Measurements from ENCODE around the gene PPM1B. TPM values are rescaled to one million over a fixed set of nuclear protein-coding genes. Genes with fewer than 3 reads are reported as not detected.

Gene PPM1B
- total and polyA plus RNA-seq, 2 of the 13 experiments (the other 11 are each of a cell fraction or from before 2014, with no cell fraction given) = 24.4 to 25.0 TPM

DNA sequence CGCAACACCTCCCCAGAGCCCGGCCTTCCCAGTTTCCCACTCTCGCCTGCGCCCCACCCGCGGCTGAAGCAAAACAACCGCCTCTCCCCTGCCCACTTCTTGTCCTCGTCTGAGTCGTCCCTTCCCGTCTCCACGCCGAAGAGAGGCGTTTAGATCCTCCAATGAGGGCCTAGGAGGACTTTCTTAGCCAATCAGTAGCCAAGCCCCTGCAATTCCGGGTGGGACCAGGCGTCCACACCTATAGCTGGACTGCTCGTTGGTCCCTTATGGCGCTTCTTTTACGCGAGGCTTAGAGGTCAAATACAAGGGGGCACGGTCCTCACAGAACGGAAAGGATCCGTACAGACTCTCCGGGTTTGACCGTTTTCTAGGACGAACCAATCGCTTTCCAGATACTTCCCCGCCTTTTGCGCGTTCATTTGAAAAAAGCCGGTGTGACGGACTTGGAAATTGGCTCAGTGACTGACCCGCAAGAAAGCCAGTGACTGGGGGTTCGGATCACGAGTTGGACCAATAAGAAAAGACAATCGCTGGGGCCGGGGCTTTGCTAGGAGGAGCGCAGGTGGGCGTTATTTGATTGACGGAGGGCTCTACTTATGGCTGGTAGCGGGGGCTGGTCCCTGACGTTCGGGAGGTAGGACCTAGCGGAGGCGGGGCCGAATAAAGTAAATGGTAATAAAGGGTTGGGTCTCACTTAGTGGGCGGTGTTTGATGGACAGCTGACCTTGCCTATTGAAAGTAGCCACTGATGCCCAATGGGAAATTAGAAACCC lies 581 bp upstream of the PPM1B start (continued):
- TF ChIP-seq, protein P1, sequence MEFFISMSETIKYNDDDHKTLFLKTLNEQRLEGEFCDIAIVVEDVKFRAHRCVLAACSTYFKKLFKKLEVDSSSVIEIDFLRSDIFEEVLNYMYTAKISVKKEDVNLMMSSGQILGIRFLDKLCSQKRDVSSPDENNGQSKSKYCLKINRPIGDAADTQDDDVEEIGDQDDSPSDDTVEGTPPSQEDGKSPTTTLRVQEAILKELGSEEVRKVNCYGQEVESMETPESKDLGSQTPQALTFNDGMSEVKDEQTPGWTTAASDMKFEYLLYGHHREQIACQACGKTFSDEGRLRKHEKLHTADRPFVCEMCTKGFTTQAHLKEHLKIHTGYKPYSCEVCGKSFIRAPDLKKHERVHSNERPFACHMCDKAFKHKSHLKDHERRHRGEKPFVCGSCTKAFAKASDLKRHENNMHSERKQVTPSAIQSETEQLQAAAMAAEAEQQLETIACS (CRISPR knock-in tag; IDR thresholded peaks at IDR 0.05) = no peak
- TF ChIP-seq TOE1 (CRISPR knock-in tag; IDR thresholded peaks at IDR 0.05) (0 out of 2 replicates have a peak, but pooled peaks have one; percentile 44), TEAD2 (CRISPR knock-in tag; IDR thresholded peaks at IDR 0.05) (no peak), ZBTB1 (CRISPR knock-in tag; IDR thresholded peaks at IDR 0.05; ENCODE audit: borderline replicate concordance) (no peak), FIP1L1 (IDR thresholded peaks at IDR 0.05; ENCODE audit: borderline replicate concordance, insufficient read depth, low read depth, low read length) (no peak), NFKB2 (CRISPR knock-in tag; IDR thresholded peaks at IDR 0.05; ENCODE audit: borderline replicate concordance) (peak; percentile 93; the same call in 1 of the 2 replicates), ZNF737 (CRISPR knock-in tag; IDR thresholded peaks at IDR 0.05; ENCODE audit: borderline replicate concordance) (0 out of 2 replicates have a peak, but pooled peaks have one; percentile 58), HDAC2 (CRISPR knock-in tag; IDR thresholded peaks at IDR 0.05) (peak; percentile 43), PAWR (CRISPR knock-in tag; IDR thresholded peaks at IDR 0.05; ENCODE audit: borderline replicate concordance) (no peak), PLRG1 (conservative IDR thresholded peaks at IDR 0.05) (no peak), MAFF (IDR thresholded peaks at IDR 0.05; ENCODE audit: low read depth, low read length) (no peak), ZSCAN9 (CRISPR knock-in tag; IDR thresholded peaks at IDR 0.05; ENCODE audit: borderline replicate concordance) (no peak; the same call in 1 of the 2 replicates), NCOR1 (IDR thresholded peaks at IDR 0.05; ENCODE audit: borderline replicate concordance, low read length) (peak; percentile 52; the same call in 1 of the 2 replicates), IKZF1 (IDR thresholded peaks at IDR 0.05) (no peak), ZNF333 (CRISPR knock-in tag; IDR thresholded peaks at IDR 0.05; ENCODE audit: borderline replicate concordance) (peak; percentile 4)
- TF ChIP-seq, protein P2, sequence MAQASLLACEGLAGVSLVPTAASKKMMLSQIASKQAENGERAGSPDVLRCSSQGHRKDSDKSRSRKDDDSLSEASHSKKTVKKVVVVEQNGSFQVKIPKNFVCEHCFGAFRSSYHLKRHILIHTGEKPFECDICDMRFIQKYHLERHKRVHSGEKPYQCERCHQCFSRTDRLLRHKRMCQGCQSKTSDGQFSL (CRISPR knock-in tag; IDR thresholded peaks at IDR 0.05) = no peak
- TF ChIP-seq, protein P3, sequence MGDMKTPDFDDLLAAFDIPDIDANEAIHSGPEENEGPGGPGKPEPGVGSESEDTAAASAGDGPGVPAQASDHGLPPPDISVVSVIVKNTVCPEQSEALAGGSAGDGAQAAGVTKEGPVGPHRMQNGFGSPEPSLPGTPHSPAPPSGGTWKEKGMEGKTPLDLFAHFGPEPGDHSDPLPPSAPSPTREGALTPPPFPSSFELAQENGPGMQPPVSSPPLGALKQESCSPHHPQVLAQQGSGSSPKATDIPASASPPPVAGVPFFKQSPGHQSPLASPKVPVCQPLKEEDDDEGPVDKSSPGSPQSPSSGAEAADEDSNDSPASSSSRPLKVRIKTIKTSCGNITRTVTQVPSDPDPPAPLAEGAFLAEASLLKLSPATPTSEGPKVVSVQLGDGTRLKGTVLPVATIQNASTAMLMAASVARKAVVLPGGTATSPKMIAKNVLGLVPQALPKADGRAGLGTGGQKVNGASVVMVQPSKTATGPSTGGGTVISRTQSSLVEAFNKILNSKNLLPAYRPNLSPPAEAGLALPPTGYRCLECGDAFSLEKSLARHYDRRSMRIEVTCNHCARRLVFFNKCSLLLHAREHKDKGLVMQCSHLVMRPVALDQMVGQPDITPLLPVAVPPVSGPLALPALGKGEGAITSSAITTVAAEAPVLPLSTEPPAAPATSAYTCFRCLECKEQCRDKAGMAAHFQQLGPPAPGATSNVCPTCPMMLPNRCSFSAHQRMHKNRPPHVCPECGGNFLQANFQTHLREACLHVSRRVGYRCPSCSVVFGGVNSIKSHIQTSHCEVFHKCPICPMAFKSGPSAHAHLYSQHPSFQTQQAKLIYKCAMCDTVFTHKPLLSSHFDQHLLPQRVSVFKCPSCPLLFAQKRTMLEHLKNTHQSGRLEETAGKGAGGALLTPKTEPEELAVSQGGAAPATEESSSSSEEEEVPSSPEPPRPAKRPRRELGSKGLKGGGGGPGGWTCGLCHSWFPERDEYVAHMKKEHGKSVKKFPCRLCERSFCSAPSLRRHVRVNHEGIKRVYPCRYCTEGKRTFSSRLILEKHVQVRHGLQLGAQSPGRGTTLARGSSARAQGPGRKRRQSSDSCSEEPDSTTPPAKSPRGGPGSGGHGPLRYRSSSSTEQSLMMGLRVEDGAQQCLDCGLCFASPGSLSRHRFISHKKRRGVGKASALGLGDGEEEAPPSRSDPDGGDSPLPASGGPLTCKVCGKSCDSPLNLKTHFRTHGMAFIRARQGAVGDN (CRISPR knock-in tag; IDR thresholded peaks at IDR 0.05) = peak; percentile 97
- TF ChIP-seq, protein P4, sequence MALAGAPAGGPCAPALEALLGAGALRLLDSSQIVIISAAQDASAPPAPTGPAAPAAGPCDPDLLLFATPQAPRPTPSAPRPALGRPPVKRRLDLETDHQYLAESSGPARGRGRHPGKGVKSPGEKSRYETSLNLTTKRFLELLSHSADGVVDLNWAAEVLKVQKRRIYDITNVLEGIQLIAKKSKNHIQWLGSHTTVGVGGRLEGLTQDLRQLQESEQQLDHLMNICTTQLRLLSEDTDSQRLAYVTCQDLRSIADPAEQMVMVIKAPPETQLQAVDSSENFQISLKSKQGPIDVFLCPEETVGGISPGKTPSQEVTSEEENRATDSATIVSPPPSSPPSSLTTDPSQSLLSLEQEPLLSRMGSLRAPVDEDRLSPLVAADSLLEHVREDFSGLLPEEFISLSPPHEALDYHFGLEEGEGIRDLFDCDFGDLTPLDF (CRISPR knock-in tag; IDR thresholded peaks at IDR 0.05) = 0 out of 2 replicates have a peak, but pooled peaks have one; percentile 50
- TF ChIP-seq, protein P5, sequence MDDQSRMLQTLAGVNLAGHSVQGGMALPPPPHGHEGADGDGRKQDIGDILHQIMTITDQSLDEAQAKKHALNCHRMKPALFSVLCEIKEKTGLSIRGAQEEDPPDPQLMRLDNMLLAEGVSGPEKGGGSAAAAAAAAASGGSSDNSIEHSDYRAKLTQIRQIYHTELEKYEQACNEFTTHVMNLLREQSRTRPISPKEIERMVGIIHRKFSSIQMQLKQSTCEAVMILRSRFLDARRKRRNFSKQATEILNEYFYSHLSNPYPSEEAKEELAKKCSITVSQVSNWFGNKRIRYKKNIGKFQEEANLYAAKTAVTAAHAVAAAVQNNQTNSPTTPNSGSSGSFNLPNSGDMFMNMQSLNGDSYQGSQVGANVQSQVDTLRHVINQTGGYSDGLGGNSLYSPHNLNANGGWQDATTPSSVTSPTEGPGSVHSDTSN (CRISPR knock-in tag; IDR thresholded peaks at IDR 0.05; ENCODE audit: borderline replicate concordance) = peak; percentile 79
